Neutrophil (primary cell): Measurements from ENCODE around the gene LIMD2.
A peak's percentile ranks its signal among the peaks of the same experiment; 100 is the strongest.

Source experiments
- H3K27ac ChIP-seq: fragments of 200-600 bp; sonication (generic); 2 replicates; pipeline ENCODE4 v1.5.1; 2016; ENCODE audit warnings: mild to moderate bottlenecking, moderate library complexity
- H3K27me3 ChIP-seq: fragments of 200-600 bp; sonication (generic); 2 replicates; pipeline ENCODE4 v1.6.0; 2016; ENCODE audit warnings: mild to moderate bottlenecking
- H3K36me3 ChIP-seq: fragments of 200-600 bp; sonication (generic); 2 replicates; pipeline ENCODE4 v1.5.1; 2017
- H3K4me1 ChIP-seq, 2 experiments: fragments of 200-600 bp in 1 of 2; sonication (generic) in 1 of 2; 1 replicate in 1 of 2; 2 replicates in 1 of 2; pipeline versions ENCODE4 v1.5.1 to v1.6.1; 2013 to 2016; ENCODE audit warnings: low read depth in 1 of 2, low read length in 1 of 2, mild to moderate bottlenecking in 1 of 2, moderate library complexity in 1 of 2; ENCODE audit not compliant: control insufficient read depth in 1 of 2, insufficient read depth in 1 of 2
- H3K4me3 ChIP-seq, 2 experiments: fragments of 200-600 bp in 1 of 2; sonication (generic) in 1 of 2; 1 replicate in 1 of 2; 2 replicates in 1 of 2; pipeline ENCODE4 v1.5.1; 2013 to 2016; ENCODE audit warnings: low read depth in 1 of 2, low read length in 1 of 2, mild to moderate bottlenecking in 1 of 2, moderate library complexity in 1 of 2
- H3K9me3 ChIP-seq: fragments of 200-600 bp; sonication (generic); 2 replicates; pipeline ENCODE4 v1.5.1; 2016
- CTCF ChIP-seq: fragments of 200-600 bp; sonication (generic); IDR thresholded peaks from 2 replicates; pipeline ENCODE4 v1.5.1; 2016; ENCODE audit warnings: antibody characterized with exemption

The LIMD2 gene

GRCh38 chr17:63696381-63696961, 3.5 kb downstream of the LIMD2 start:
- Histone ChIP-seq H3K4me1 (peaks cover 26 to 32% of the 10 kb centered on the region in 2 experiments), H3K27me3 (no peaks in the 10 kb centered on the region), H3K4me3 (peak overlapping the region; percentile 73 to 98), H3K9me3 (no peaks in the 10 kb centered on the region), H3K27ac (peak overlapping the region; percentile 100), H3K36me3 (peaks cover 73% of the 10 kb centered on the region)
- peak; percentile 11 for TF ChIP-seq CTCF

GRCh38 chr17:63695889-63696288, 4.0 kb downstream of the LIMD2 start:
- peak overlapping the region in 1 of 2 experiments; percentile 73 for H3K4me3 ChIP-seq
- peaks cover 78% of the 10 kb centered on the region for H3K36me3 ChIP-seq

GRCh38 chr17:63694950-63695773, 4.8 kb downstream of the LIMD2 start:
- no peak for TF ChIP-seq CTCF
- Histone ChIP-seq H3K4me1 (peaks cover 22 to 25% of the 10 kb centered on the region in 2 experiments), H3K4me3 (no peak overlapping the region), H3K27ac (peak overlapping the region; percentile 100), H3K36me3 (peaks cover 86% of the 10 kb centered on the region), H3K27me3 (no peaks in the 10 kb centered on the region), H3K9me3 (no peaks in the 10 kb centered on the region)

More at GRCh38 chr17:63695889-63696288, 4.0 kb downstream of the LIMD2 start:
- H3K4me1 ChIP-seq = peaks cover 24 to 27% of the 10 kb centered on the region in 2 experiments
- TF ChIP-seq CTCF = no peak
- no peaks in the 10 kb centered on the region for H3K9me3 ChIP-seq
- no peaks in the 10 kb centered on the region for H3K27me3 ChIP-seq
- peak overlapping the region; percentile 100 for H3K27ac ChIP-seq

GRCh38 chr17:63694229-63694949, 5.5 kb downstream of the LIMD2 start:
- Histone ChIP-seq H3K4me1 (peaks cover 22 to 25% of the 10 kb centered on the region in 2 experiments), H3K36me3 (peaks cover 94% of the 10 kb centered on the region), H3K4me3 (no peak overlapping the region), H3K27me3 (no peaks in the 10 kb centered on the region), H3K27ac (peak overlapping the region; percentile 100), H3K9me3 (no peaks in the 10 kb centered on the region)
- TF ChIP-seq CTCF = no peak

- H3K36me3 ChIP-seq = peaks cover 99% of the 10 kb centered on the region
- no peak for TF ChIP-seq CTCF
- peaks cover 22 to 25% of the 10 kb centered on the region in 2 experiments for H3K4me1 ChIP-seq
- H3K27ac ChIP-seq = peak overlapping the region; percentile 100
- no peaks in the 10 kb centered on the region for H3K9me3 ChIP-seq
- H3K27me3 ChIP-seq = no peaks in the 10 kb centered on the region
- H3K4me3 ChIP-seq = no peak overlapping the region
Measured at GRCh38 chr17:63693411-63694113, 6.4 kb downstream of the LIMD2 start.
